Endothelial cell of umbilical vein (primary cell): ENCODE results near the gene P2RY2. TPM values are rescaled to one million over a fixed set of nuclear protein-coding genes. Genes with fewer than 3 reads are reported as not detected.

Experiments used
- BruUV-seq: library from RNA; stranded (reverse); fragments of 400-500 nt; replicated peaks from 2 replicates; lab custom pipeline; 2021; lab: Mats Ljungman, UMichigan
- CTCF ChIA-PET: fragments of 300-600, 350-600 bp; sonication (Branson Sonifier 250); formaldehyde crosslinking; loops from one replicate; lab custom pipeline; 2021; ENCODE audit warnings: antibody characterized with exemption, inconsistent platforms; lab: Charles Lee
- POLR2A ChIA-PET: fragments of 300-600, 350-600 bp; sonication (Branson Sonifier 250); formaldehyde crosslinking; loops from one replicate; lab custom pipeline; 2021; ENCODE audit warnings: antibody characterized with exemption, inconsistent platforms; lab: Charles Lee
- DNase-seq: peaks from one replicate; pipeline ENCODE4 v3.0.0-alpha.2; 2011; ENCODE audit warnings: low read depth, low spot score
- FAIRE-seq: peaks from 2 replicates; lab custom pipeline; 2011; peaks lifted over from hg19 to GRCh38; lab: Jason Lieb, UNC
- H2AFZ ChIP-seq: 2 replicates; pipeline ENCODE4 v1.6.0; 2012; ENCODE audit warnings: low read depth, low read length, control low read depth, inconsistent platforms
- H3K27ac ChIP-seq: 2 replicates; pipeline ENCODE4 v1.5.1; 2011; ENCODE audit warnings: low read depth, mild to moderate bottlenecking, control low read depth, low read length, moderate library complexity; ENCODE audit not compliant: insufficient read depth
- H3K27me3 ChIP-seq, 2 experiments: 2 replicates each; pipeline versions ENCODE4 v1.6.0 to v1.6.1; 2011; ENCODE audit warnings: low read length in 2 of 2, mixed read lengths in 1 of 2; ENCODE audit not compliant: control insufficient read depth in 2 of 2, insufficient read depth in 2 of 2
- H3K36me3 ChIP-seq, 2 experiments: 2 replicates in 1 of 2; 3 replicates in 1 of 2; pipeline ENCODE4 v1.5.1; 2011; ENCODE audit warnings: low read length in 2 of 2, mild to moderate bottlenecking in 1 of 2, moderate library complexity in 1 of 2; ENCODE audit not compliant: control insufficient read depth in 2 of 2, insufficient read depth in 2 of 2; ENCODE audit errors: extremely low read depth in 1 of 2
- H3K4me1 ChIP-seq: 3 replicates; pipeline ENCODE4 v1.5.1; 2011; ENCODE audit warnings: mild to moderate bottlenecking, low read length; ENCODE audit not compliant: control insufficient read depth, insufficient read depth; ENCODE audit errors: extremely low read depth
- H3K4me2 ChIP-seq: 2 replicates; pipeline ENCODE4 v1.6.1; 2011; ENCODE audit warnings: low read length, control low read depth, mixed read lengths; ENCODE audit not compliant: insufficient read depth
- H3K4me3 ChIP-seq, 3 experiments: fragments of 200-600 bp in 1 of 3; sonication (generic), shearing (Covaris generic) in 1 of 3; replicated peaks in 1 of 3; 2 replicates each; pipeline ENCODE4 v1.5.1; 2011 to 2016; ENCODE audit warnings: control low read depth in 3 of 3, low read length in 3 of 3, mild to moderate bottlenecking in 2 of 3, inconsistent platforms in 1 of 3, low read depth in 1 of 3, moderate library complexity in 1 of 3; ENCODE audit not compliant: insufficient read depth in 1 of 3
- H3K79me2 ChIP-seq: 2 replicates; pipeline ENCODE4 v1.6.0; 2012; ENCODE audit warnings: low read length, inconsistent platforms; ENCODE audit not compliant: control insufficient read depth, insufficient read depth
- H3K9ac ChIP-seq: replicated peaks from 2 replicates; pipeline ENCODE3; 2011; ENCODE audit warnings: low read length, control low read depth; ENCODE audit not compliant: insufficient read depth; ENCODE audit errors: extremely low read depth
- H3K9me1 ChIP-seq: replicated peaks from 3 replicates; pipeline ENCODE4 v1.6.0; 2011; ENCODE audit warnings: mild to moderate bottlenecking, low read length; ENCODE audit not compliant: control insufficient read depth, insufficient read depth; ENCODE audit errors: extremely low read depth
- H3K9me3 ChIP-seq: replicated peaks from 2 replicates; pipeline ENCODE4 v1.5.1; 2012; ENCODE audit warnings: low read length, inconsistent platforms; ENCODE audit not compliant: control insufficient read depth, insufficient read depth
- H4K20me1 ChIP-seq: replicated peaks from 2 replicates; pipeline ENCODE3; 2011; ENCODE audit warnings: mild to moderate bottlenecking, low read length; ENCODE audit not compliant: control insufficient read depth, insufficient read depth; ENCODE audit errors: extremely low read depth
- CTCF ChIP-seq, 2 donors: IDR thresholded peaks; 1 replicate in 1 of 2; 2 replicates in 1 of 2; pipeline ENCODE4 v1.5.1; 2011; ENCODE audit warnings: low read length in 2 of 2, mild to moderate bottlenecking in 2 of 2, moderate library complexity in 2 of 2, control low read depth in 1 of 2, inconsistent platforms in 1 of 2, low read depth in 1 of 2; ENCODE audit not compliant: insufficient read depth in 1 of 2; ENCODE audit errors: extremely low read depth in 1 of 2
- EZH2 ChIP-seq: IDR thresholded peaks from 2 replicates; pipeline ENCODE4 v1.6.1; 2012; ENCODE audit warnings: borderline replicate concordance, low read depth, mild to moderate bottlenecking, moderate library complexity, low read length, inconsistent platforms; ENCODE audit not compliant: severe bottlenecking
- FOS ChIP-seq: IDR thresholded peaks from 2 replicates; pipeline ENCODE4 v1.6.1; 2011; ENCODE audit warnings: mild to moderate bottlenecking, low read length, moderate library complexity, borderline replicate concordance; ENCODE audit not compliant: insufficient read depth
- GATA2 ChIP-seq: IDR thresholded peaks from 2 replicates; pipeline ENCODE4 v1.7.0; 2011; ENCODE audit warnings: low read depth, mild to moderate bottlenecking, moderate library complexity, mixed read lengths, low read length; ENCODE audit not compliant: insufficient read length, insufficient read depth
- JUN ChIP-seq: IDR thresholded peaks from 2 replicates; pipeline ENCODE4 v1.6.1; 2011; ENCODE audit warnings: borderline replicate concordance, low read depth; ENCODE audit not compliant: insufficient read length, insufficient read depth
- MAX ChIP-seq: IDR thresholded peaks from 2 replicates; pipeline ENCODE4 v1.6.1; 2011; ENCODE audit not compliant: insufficient read depth, insufficient read length
- MYC ChIP-seq: IDR thresholded peaks from one replicate; pipeline ENCODE4 v1.6.1; 2011; ENCODE audit warnings: mild to moderate bottlenecking, low read depth, low read length
- POLR2A ChIP-seq: IDR thresholded peaks from 2 replicates; pipeline ENCODE4 v1.6.1; 2012; ENCODE audit warnings: low read depth, mild to moderate bottlenecking, control low read depth, low read length
- POLR2AphosphoS5 ChIP-seq: IDR thresholded peaks from 2 replicates; pipeline ENCODE4 v1.6.1; 2012; ENCODE audit warnings: low read depth, mild to moderate bottlenecking, control low read depth, low read length, moderate library complexity; ENCODE audit not compliant: insufficient read depth
- dilution Hi-C: fragments of 300-500 bp; cut with MboI; formaldehyde crosslinking; loops from one replicate; pipeline ENCODE4 v1.15.0; 2019; ENCODE audit warnings: low sequenced_read_pairs; ENCODE audit not compliant: extremely low pct_ligation_motif_present
- intact Hi-C: fragments of 100-400 bp; cut with micrococcal nuclease; formaldehyde crosslinking; loops from one replicate; pipeline ENCODE4 v1.10.0; 2022
- polyA plus RNA-seq, 4 experiments: library from polyadenylated mRNA; depleted of rRNA in 3 of 4; stranded (reverse) in 3 of 4; unstranded in 1 of 4; fragments of >200 nt; gene quantifications; 2 replicates each; pipeline versions ENCODE4 v1.2.1 to v1.2.3, GENCODE V29; 2011 to 2012; ENCODE audit warnings: missing spikeins in 1 of 4
- total RNA-seq: library from RNA; stranded (reverse); gene quantifications from 2 replicates; pipeline ENCODE4 v1.2.3, GENCODE V29; 2021

P2RY2 gene
- total and polyA plus RNA-seq, 2 donors (not counting 3 experiments of a cell fraction or from before 2014, with no cell fraction given): 4.8 to 5.6 TPM

- FAIRE-seq (no peak), DNase-seq (no peak)
- TF ChIP-seq GATA2: no peak
- TF ChIP-seq CTCF (IDR thresholded peaks at IDR 0.05; ENCODE audit: extremely low read depth in 1 of 2, insufficient read depth in 1 of 2, low read depth in 1 of 2, low read length in 2 of 2): no peak
- no peak for TF ChIP-seq MYC
- no peak for TF ChIP-seq EZH2
- TF ChIP-seq MAX: no peak
- no peak for TF ChIP-seq POLR2AphosphoS5
- TF ChIP-seq FOS: no peak
- TF ChIP-seq POLR2A: no peak
- TF ChIP-seq JUN: no peak
- H3K79me2 ChIP-seq: no peaks in the 10 kb centered on the region
- no peaks in the 10 kb centered on the region for H3K9me3 ChIP-seq
- POLR2A ChIA-PET: no interaction called here
- no peak overlapping the region for H3K9ac ChIP-seq
- H3K27me3 ChIP-seq: no peaks in the 10 kb centered on the region
- intact Hi-C loops: no loop called here
- no peak overlapping the region for H3K27ac ChIP-seq
- no peaks in the 10 kb centered on the region for H4K20me1 ChIP-seq
- BruUV-seq: no TSS peak
- H3K4me3 ChIP-seq: no peak overlapping the region
- H2AFZ ChIP-seq: no peak overlapping the region
- no peaks in the 10 kb centered on the region for H3K9me1 ChIP-seq
- dilution Hi-C loops: no loop called here
- H3K36me3 ChIP-seq: no peaks in the 10 kb centered on the region
- H3K4me1 ChIP-seq: no peaks in the 10 kb centered on the region
- no peak overlapping the region for H3K4me2 ChIP-seq
- CTCF ChIA-PET: interaction anchor here (0.9 to 1.3 kb wide), 4 partner anchors 10 to 63 kb away, joined by 3 to 4 read pairs (median 3); no protein-coding TSS in a partner anchor
These were observed 30.6 kb downstream of the P2RY2 start for GRCh38 chr11:73248526-73249185.
